ENCODE measurements around the gene GPR119.
"Not testable (repeated sequence)": the region's sequence is repeated elsewhere in the genome, so short reads cannot be mapped to it uniquely, and the experiment has no call there.

The GPR119 gene

DNA sequence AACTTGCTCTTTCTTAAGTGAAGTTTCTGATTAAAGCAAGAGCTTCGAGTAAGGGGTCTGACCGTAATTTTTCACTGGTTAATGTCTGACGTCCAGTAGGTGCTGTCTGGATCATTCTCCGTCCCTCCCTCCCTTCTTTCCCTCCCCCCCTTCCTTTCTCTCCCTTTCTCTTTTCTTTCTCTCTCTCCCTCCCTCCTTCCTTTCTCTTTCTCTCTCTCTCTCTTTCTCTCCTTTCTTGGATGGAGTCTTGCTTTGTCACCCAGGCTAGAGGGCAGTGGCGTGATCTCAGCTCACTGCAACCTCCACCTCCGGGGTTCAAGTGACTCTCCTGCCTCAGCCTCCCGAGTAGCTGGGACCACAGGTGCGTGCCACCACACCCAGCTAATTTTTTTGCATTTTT, 46.6 kb downstream of the GPR119 start:
- DNase-seq, result not testable (repeated sequence)

DNA sequence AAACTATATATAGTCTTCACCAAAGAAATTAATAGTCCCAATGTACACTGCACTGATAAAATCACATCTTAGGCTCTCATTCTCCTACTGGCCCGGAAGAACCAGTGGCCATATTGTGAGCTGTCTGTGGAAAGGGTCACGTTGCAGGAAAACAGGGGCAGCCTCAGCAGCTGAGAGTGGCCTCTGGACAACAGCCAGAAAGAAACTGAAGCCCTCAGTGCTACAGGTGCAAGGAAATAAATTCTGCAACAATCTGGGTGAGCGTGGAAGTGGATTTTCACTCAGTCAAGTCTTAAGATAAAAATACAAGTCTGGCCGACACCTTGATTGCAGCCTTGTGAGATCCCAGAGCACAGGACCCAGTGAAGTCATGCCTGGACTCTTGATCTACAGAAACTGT, 48.9 kb downstream of the GPR119 start:
- no peak for DNase-seq

All from activated CD4-positive, alpha-beta T cell treated with anti-CD3 and anti-CD28 coated beads, Interleukin-2, amount 50 U/mL, for 4 hours (primary cell).